ENCODE measurements around the gene RGS7.

DNA sequence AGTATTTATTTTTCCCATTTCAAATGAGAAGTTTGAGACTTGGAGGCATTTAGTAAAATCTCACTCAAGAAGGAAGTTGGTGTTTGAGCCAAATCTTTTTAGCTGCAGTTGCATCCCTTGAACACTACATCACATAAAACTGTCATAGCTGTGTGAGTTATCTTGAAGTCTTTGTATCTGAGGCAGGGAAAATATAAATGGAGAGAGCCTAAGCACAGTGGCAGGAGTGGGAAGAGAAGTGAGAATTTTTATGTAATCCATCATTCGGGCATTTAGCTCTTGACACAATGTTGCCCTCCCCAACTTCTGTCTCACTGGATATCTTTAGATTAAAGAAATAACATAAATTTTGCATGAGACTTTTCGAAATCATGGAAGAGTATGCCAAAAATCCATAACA lies 509.7 kb downstream of the RGS7 start:
- TF ChIP-seq, protein P1, sequence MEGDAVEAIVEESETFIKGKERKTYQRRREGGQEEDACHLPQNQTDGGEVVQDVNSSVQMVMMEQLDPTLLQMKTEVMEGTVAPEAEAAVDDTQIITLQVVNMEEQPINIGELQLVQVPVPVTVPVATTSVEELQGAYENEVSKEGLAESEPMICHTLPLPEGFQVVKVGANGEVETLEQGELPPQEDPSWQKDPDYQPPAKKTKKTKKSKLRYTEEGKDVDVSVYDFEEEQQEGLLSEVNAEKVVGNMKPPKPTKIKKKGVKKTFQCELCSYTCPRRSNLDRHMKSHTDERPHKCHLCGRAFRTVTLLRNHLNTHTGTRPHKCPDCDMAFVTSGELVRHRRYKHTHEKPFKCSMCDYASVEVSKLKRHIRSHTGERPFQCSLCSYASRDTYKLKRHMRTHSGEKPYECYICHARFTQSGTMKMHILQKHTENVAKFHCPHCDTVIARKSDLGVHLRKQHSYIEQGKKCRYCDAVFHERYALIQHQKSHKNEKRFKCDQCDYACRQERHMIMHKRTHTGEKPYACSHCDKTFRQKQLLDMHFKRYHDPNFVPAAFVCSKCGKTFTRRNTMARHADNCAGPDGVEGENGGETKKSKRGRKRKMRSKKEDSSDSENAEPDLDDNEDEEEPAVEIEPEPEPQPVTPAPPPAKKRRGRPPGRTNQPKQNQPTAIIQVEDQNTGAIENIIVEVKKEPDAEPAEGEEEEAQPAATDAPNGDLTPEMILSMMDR (IDR thresholded peaks at IDR 0.05 in 4 of 5, conservative IDR thresholded peaks at IDR 0.05 in 1 of 5): no peak
- TF ChIP-seq POLR2A (IDR thresholded peaks at IDR 0.05): no peak
